HL-60 (cell line): ENCODE results near the gene SLC6A11.
A peak's percentile ranks its signal among the peaks of the same experiment; 100 is the strongest.

Experiments used
- POLR2AphosphoS5 ChIP-seq: IDR thresholded peaks from 2 replicates; pipeline ENCODE4 v1.6.1; 2012; ENCODE audit warnings: low read depth
- TF ChIP-seq, protein P1 (sequence below): IDR thresholded peaks from one replicate; pipeline ENCODE4 v1.5.1; 2011; ENCODE audit warnings: low read length, control low read depth, inconsistent platforms; ENCODE audit not compliant: insufficient read depth

DNA sequence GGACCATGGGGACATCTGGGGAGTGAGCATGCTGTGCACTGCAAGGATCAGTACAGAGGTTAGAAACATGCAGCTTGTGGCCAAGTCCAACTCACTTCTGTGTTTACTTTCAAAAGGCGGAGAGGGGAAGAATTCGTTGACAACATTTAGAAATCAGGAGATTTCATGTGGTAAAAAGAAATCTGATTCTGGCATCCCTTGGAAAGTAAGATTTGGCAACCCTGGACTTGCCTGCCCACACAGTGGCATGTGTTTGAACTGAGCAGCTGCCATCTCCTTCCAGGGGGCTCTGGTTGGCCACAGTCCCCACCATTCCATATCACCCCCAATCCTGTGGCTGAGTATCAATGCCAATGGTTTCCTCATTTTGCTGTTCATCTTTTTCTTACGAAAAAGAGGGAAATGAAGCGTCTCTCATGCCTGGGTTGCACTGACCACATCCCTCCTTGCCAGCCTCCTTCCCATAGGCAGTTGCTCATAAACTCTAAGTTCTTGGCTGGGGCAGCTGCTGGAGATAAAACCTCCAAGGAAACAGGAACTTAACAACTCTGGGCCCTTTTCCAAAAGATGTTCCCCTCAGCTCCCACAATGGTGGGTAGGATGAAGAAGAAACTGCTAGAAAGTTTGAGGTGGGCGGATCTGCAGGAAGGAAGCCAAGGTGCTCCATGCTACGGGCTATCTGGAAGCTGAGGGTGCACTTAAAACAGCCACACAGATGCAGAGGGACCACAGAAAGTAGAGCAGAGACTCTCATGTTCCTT, 29.2 kb downstream of the SLC6A11 start:
- TF ChIP-seq POLR2AphosphoS5, result peak; percentile 50; the same call in 1 of the 2 replicates
- TF ChIP-seq, protein P1, sequence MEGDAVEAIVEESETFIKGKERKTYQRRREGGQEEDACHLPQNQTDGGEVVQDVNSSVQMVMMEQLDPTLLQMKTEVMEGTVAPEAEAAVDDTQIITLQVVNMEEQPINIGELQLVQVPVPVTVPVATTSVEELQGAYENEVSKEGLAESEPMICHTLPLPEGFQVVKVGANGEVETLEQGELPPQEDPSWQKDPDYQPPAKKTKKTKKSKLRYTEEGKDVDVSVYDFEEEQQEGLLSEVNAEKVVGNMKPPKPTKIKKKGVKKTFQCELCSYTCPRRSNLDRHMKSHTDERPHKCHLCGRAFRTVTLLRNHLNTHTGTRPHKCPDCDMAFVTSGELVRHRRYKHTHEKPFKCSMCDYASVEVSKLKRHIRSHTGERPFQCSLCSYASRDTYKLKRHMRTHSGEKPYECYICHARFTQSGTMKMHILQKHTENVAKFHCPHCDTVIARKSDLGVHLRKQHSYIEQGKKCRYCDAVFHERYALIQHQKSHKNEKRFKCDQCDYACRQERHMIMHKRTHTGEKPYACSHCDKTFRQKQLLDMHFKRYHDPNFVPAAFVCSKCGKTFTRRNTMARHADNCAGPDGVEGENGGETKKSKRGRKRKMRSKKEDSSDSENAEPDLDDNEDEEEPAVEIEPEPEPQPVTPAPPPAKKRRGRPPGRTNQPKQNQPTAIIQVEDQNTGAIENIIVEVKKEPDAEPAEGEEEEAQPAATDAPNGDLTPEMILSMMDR, result no peak
